CD4-positive, alpha-beta T cell treated with Interleukin-15 for 4 hours (primary cell): ENCODE measurements around the gene PHLDB2.
A peak's percentile ranks its signal among the peaks of the same experiment; 100 is the strongest.

Source experiments
- DNase-seq: peaks from one replicate; pipeline ENCODE4 v3.0.0-alpha.2; 2020; ENCODE audit warnings: low spot score

The PHLDB2 gene

DNA sequence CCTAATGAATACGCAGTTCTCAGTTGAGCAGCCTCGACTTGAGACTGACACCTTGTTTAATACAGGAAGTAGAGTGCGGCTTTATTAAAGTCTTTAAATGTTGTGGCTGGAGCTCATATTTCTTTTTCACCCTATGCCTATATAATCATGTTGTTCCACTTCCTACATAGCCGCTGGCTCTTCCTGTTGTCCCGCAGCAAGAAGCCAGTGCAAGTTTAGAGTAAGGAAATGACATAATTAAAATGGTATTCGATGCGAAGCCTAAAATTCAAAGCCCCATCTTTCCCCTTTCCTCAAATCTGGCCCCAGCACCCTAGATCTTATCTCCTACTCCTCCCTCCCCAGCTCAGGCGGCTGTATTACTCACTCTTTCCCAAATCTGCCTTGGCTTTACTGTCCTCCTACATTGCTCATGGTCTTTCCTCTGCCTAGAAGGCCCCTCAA is 7.5 kb upstream of the PHLDB2 start:
- no peak for DNase-seq

GRCh38 chr3:111852540-111852939 is 6.5 kb upstream of the PHLDB2 start:
- no peak for DNase-seq

DNA sequence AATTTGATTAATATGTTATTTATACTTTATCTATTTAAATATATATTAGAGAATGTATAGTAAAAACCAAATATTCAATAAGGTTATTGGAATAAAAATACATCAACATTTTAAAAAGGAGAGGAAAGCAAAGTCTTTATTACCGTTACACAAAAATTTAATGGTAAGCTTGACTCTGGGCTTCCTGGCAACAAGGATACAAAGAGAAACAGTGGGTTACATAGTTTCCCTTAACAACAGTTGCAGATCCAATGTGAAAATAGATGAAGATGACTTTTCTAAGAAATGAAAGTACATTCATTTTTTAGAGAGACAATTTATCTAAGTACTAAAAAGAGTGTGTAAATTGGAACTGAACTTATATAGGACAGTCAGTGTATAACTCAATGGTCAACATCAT is 6.0 kb upstream of the PHLDB2 start:
- DNase-seq: no peak

DNA sequence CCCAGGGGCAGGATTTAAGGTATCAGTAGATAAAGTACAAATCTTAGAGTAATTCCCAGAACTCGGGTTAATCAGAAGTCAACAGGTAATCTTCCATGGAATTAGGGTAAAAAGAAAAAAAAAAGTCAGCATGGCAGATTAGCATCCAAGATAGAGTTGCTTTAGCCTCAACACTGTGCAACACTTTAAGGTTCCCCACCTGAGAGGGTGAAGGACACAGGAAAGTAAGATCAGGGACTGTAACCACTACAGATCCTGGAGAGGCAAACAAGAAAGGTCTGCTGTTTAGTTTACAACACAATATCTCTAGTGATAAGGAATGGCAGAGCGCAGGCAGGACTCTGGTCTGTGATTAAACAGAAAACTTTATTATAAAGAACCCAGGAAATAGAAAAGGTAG is 4.1 kb upstream of the PHLDB2 start:
- no peak for DNase-seq

DNA sequence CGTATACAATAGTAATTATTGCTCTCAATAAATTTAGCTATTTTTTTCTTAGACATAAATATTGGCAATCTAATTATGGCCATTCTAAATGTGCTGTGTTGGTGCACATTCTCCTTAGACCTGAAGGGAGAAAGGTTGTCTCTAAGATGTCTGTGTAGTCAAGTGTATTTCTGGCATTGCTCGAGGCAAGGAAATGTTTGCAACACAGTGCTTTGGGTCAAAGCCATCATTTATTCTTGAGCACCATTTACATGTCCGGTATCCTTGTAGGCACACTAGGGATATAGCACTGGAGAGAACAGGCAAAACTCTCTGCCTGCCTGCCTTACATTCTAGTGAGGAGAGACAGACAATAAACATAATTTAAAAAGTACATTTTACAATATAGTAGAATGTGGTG is 2.6 kb upstream of the PHLDB2 start:
- no peak for DNase-seq

DNA sequence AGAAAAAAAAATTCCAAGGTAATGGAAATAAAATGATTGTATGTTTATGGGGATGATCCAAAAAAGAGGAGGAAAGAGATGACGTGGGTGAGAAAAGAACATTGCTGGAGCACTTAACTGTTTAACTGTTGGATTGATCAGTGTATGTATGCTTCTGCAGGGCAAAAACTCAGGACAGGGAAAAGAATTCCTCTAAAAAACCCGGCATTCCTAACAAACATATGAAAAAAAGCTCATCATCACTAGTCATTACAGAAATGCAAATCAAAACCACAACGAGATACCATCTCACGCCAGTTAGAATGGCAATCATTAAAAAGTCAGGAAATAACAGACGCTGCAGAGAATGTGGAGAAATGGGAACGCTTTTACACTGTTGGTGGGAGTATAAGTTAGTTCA is 1.6 kb upstream of the PHLDB2 start:
- DNase-seq: no peak

DNA sequence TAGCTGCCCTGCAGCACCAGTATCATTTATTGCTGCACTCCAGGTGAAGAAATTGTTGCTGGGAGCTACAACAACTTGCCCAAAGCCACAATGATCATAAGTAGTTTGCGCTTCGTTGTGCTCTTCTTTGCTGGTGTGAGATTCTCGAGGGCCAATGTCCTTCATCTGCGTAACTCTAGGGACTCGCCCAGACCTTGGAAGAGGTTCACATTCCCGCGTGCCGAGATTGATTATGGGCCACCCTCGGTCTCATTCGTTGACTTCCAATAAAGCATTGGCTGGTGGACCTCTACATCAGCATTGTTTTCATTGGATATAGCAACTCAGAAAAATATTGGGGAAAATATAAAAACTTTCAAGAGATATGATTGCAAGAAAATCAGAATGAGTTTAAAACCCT is 423 bp upstream of the PHLDB2 start:
- no peak for DNase-seq

DNA sequence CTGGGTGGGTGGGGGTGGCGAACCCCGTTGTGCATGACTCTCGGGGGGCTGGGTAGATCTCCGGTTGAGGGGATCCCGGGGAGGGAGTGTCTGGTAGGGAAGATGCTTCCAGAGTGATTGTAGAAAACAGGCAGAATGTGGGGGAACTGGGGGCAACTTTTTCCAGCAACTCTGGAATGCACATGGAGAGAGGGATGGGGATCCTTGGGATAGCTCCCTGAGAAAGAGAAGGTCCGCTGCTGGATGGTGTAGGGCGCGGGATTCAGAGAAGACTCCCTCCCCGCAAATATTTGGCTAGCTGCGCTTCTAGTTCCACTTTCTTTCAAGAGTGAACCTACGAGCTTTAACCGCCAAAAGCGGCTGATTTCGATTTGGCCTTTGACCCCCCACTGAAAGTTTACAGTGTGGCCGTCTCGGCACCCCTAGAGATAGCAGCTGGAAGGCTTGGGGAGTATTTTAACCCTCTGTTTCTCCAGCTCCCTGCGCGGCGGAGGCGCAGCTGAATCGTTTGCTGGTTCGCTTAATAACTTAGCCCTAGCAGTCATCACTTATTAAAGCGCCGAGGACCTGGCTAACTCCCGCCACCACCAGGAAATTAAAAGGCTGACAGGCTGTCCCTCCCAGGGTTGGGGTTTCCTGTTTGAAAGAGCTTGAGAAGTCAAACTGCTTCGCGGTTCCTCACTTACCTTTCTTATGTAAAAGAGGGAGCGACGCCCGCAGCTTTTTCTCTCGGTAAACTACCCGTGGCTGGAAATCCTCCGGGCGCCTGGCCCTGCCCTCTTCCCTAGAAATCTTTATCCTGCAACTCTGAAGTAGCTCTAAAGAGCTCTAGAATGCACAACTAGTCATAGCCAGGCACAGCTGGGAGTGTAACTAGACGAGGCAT is 1.2 kb downstream of the PHLDB2 start:
- DNase-seq: peak; percentile 70

DNA sequence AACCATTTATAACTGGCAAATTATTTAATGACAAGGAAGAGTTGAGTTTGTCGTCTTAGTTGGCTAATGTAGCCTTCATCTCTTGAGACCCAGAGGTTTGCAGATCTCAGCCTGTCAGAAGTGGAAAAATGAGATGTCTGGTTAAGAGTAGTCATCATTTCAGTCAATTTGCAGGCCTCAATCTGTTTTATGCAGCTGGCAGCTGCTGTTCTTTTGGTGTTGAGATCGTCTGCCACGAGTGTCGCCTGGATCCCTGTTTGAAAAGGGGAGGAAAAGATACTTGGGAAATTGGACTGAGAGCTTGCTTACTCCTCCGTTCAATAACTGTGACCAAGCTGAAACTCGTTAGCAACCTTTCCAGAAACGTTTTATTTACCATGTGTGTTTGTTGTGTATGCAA is 2.3 kb downstream of the PHLDB2 start:
- no peak for DNase-seq

DNA sequence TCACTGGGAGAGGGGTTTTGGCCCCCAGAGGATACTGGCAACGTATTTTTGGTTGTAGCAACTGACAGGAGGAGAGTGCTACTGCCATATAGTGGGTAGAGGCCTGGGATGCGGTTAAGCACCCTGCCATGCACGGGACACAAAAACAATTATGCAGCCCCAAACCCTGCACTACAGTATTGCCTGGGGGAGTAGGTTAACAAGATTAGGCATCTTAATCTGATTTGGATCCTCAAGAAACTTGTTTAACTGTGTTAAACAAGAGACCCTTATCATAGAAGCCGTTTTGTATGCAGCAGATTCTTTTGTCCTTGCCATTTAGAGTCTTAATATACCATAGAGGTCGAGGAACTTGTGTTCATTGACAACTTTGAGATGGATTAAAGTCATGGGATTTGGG is 3.4 kb downstream of the PHLDB2 start:
- no peak for DNase-seq

DNA sequence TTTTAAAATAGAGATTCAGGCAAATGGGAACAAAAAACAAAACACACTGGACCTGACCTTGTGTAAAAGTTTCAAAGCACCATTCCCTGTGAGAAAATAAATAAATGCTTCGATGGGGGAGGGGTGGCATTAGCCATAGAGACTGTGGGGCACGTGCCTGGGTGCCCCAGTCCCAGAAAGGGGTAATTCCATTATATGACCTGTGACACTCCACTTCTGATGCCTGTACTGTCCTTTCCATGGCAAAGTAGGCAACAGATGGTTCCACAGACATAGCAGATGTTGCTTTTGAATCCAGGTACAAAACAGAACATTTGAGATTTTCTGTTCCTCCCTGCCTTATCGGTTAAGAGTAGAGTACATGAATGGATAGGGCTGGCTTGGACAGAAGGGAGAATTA is 3.9 kb downstream of the PHLDB2 start:
- DNase-seq: no peak

GRCh38 chr3:111863942-111864694 is 5.1 kb downstream of the PHLDB2 start:
- no peak for DNase-seq

GRCh38 chr3:111864821-111865656 is 6.0 kb downstream of the PHLDB2 start:
- DNase-seq: no peak

GRCh38 chr3:111867889-111868426 is 8.9 kb downstream of the PHLDB2 start:
- DNase-seq: no peak

GRCh38 chr3:111870620-111871019 is 11.6 kb downstream of the PHLDB2 start:
- no peak for DNase-seq

GRCh38 chr3:111871809-111872623 is 13.0 kb downstream of the PHLDB2 start:
- DNase-seq: no peak

GRCh38 chr3:111872979-111873378 is 13.9 kb downstream of the PHLDB2 start:
- DNase-seq: no peak

DNA sequence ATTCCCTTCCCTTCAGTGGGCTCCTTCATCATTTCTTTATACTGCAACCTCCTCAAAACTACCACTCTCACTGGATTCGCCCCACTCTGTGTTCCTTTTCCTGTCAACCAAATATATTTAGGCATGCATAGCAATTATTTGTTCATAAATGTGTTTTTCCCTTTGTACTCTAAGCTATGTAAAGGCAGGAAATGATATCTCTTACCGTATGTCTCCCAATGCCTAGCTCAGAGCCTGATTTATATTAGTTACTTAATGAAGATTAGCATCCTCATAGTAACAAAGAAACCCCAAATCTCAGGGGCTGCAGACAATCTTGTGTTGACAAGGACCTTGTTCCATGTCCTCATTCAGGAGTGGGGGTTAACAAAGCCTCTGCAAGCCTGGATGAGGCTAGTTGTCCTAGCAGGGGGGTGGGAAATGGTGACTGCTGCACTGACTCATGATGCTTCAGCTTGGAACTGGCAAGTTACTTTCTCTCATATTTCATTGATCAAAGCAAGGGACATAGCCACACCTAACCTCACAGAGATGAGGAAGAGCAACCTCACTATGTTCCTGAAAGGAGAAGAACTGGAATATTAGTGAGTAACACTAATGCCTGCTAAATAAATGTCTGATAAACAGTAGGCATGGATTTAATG is 15.2 kb downstream of the PHLDB2 start:
- DNase-seq: no peak

GRCh38 chr3:111881480-111881879 is 22.4 kb downstream of the PHLDB2 start:
- DNase-seq: no peak

DNA sequence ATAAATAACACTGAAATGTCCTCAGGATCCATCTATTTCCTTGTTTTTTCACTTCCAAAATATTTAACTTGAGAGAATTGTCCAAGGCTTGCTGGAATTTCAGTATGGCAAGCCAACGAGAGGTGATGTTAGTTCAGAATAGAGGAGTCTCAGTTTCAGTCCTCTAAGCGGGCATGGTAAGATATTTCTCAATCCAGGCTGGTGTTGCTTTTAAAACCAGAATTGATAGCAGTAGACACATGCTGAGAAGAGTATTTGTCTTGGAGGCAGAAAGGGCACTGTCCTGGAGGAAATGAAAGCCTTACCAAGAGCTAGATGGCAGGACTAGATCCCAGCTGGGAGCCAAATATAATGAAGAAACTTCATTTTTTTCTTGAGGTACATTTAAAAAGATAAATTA is 23.1 kb downstream of the PHLDB2 start:
- DNase-seq: no peak

DNA sequence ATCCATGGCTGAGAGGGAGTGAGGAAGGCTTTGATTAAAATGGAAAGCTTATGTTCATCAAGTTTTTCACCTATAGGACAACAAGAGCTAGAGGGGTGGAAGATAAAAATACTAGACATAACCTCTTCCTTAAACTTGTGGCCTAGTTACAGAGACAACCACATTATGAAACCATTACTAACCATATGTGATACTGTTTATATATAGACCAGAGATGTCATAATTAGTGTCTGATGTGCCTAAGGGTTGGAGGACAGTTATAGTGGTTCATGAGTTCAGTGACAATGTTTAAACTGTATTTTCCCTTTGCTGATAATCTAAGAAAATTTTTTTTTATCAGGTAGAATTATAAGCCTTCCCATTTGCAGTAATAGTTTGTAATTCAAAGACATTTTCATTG is 23.7 kb downstream of the PHLDB2 start:
- DNase-seq: no peak
